ENCODE data around the gene GPR55. TPM values are rescaled to one million over a fixed set of nuclear protein-coding genes. Genes with fewer than 3 reads are reported as not detected.

Gene GPR55
- total RNA-seq, 1 donor from 2014 or later: not detected

GRCh38 chr2:230863031-230863430 lies 62.0 kb downstream of the GPR55 start:
- TF ChIP-seq CTCF (conservative IDR thresholded peaks at IDR 0.05; ENCODE audit: low read depth, low read length): no peak
- H3K4me3 ChIP-seq (ENCODE audit: low read depth, low read length): no peak overlapping the region

GRCh38 chr2:230862292-230862691 lies 62.8 kb downstream of the GPR55 start:
- no peak for TF ChIP-seq CTCF (conservative IDR thresholded peaks at IDR 0.05; ENCODE audit: low read depth, low read length)
- no peak overlapping the region for H3K4me3 ChIP-seq (ENCODE audit: low read depth, low read length)
- DNase-seq (ENCODE audit: low read depth): no peak

More at GRCh38 chr2:230863031-230863430, 62.0 kb downstream of the GPR55 start:
- no peak for DNase-seq (ENCODE audit: low read depth)

GRCh38 chr2:230861552-230862255 lies 63.3 kb downstream of the GPR55 start:
- no peak overlapping the region for H3K4me3 ChIP-seq (ENCODE audit: low read depth, low read length)
- DNase-seq (ENCODE audit: low read depth): no peak
- TF ChIP-seq CTCF (conservative IDR thresholded peaks at IDR 0.05; ENCODE audit: low read depth, low read length): no peak

Other genes starting within 250 kb of the GPR55 start
- gene CAB39, start 212.4 kb downstream of the GPR55 start, total RNA-seq: 96.3 and 97.0 TPM in 2 replicates
- gene ITM2C, start 60.3 kb downstream of the GPR55 start, total RNA-seq: 120 and 169 TPM in 2 replicates
- not detected in 2 replicates for gene SPATA3, start 70.9 kb upstream of the GPR55 start, total RNA-seq
- gene C2orf72, start 112.3 kb upstream of the GPR55 start, total RNA-seq: 0.29 and 3.8 TPM in 2 replicates
- 87.3 and 128 TPM in 2 replicates for gene PSMD1, start 131.6 kb upstream of the GPR55 start, total RNA-seq
- gene HTR2B, start 199.8 kb upstream of the GPR55 start, total RNA-seq: not detected in 2 replicates